Epithelial cell of prostate (primary cell): ENCODE results near the gene SYN1.
"Not testable (repeated sequence)": the region's sequence is repeated elsewhere in the genome, so short reads cannot be mapped to it uniquely, and the experiment has no call there.

Experiments
- DNase-seq: peaks from one replicate; pipeline ENCODE4 v3.0.0-alpha.2; 2011; ENCODE audit warnings: low read depth, low spot score
- H3K27ac ChIP-seq: fragments of 450-650 bp; 2 replicates; pipeline ENCODE4 v1.5.1; 2017; ENCODE audit warnings: mild to moderate bottlenecking

The SYN1 gene

DNA sequence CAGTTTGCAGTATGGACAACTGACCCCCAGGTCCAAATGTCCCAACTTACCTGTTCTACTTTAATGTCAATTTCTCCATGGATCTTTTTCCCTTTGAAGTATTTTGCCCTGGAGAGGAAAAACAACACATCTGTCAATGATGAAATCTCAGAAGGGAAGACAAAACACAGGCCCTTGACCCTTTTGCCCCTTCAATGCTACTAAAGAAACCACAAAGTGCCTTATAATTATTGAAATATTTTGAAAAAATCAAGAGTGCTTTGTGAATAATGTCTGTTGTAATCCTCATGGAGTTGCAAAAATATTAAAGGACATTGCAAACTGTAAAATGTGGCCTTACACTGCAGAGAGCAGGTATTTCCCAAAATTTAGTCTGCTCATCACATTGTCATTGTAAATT, 12.6 kb downstream of the SYN1 start:
- no peak overlapping the region for H3K27ac ChIP-seq
- no peak for DNase-seq

DNA sequence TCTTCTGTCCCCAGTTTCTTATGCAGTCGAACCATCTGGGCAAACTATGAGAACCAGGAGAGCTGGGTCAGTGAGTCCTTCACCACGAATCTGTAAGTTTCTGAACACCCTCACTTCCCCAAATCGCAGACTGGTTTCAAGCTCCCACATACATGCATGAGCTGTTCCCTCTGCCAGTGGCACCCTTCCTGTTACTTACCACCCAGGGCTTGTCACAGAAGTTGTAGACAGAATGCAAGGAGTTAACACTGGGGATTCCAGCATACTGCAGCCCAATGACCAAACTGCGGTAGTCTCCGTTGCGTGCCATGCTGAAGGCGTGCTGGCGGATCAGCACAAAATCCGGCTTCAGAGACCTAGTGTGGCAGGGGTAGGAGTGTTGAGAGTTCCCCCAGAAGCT, 14.6 kb downstream of the SYN1 start:
- no peak overlapping the region for H3K27ac ChIP-seq
- no peak for DNase-seq

DNA sequence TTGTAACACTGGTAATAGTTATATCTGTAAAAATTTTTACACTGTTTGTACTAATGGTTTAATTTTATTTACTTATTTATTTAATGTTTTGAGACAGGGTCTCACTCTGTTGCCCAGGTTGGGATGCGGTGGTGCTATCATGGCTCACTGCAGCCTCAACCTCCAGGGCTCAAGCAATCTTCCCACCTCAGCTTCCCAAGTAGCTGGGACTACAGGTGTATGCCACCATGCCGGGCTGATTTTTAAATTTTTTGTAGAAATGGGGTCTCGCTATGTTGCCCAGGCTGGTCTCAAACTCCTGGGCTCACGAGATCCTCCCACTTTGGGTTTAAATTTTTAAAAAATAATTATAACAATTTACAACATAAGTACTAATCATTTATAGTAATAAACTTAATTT, 16.5 kb downstream of the SYN1 start:
- DNase-seq, H3K27ac ChIP-seq: not testable (repeated sequence)

DNA sequence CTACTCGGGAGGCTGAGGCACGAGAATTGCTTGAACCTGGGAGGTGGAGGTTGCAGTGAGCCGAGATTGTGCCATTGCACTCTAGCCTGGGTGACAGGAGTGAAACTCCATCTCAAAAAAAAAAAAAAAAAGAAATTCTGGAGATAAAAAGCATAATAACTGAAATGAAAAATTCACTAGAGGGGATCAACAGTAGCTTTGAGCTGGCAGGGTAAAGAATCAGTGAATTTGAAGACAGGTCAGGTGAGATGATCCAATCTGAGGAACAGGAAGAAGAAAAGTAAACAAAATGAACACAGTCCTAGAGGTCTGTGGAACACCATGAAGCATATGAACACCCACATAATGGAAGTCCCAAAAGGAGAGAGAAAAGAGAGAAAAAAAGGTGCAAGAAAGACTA, 22.4 kb downstream of the SYN1 start:
- DNase-seq, result no peak

DNA sequence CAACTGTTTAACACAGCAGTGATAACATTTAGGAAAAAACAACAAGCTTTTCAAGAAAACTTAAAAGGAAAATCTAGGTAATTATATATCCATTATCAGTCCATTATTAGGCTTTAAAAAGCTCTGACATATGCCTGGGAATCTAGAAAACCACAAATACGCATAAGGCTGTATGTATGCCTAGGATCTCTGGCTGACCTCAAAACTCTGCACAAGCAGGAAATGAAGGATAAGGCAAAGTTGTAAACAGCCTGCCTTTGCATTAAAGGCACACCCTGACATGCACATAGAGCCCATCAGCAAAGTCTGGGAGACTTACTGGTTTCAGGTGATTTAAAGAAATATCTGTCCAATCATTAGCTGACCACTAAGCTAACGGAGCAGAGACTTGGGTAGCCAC, 23.4 kb downstream of the SYN1 start:
- no peak for DNase-seq
- H3K27ac ChIP-seq, result no peak overlapping the region

More for the DNA sequence above, 22.4 kb downstream of the SYN1 start:
- no peak overlapping the region for H3K27ac ChIP-seq

DNA sequence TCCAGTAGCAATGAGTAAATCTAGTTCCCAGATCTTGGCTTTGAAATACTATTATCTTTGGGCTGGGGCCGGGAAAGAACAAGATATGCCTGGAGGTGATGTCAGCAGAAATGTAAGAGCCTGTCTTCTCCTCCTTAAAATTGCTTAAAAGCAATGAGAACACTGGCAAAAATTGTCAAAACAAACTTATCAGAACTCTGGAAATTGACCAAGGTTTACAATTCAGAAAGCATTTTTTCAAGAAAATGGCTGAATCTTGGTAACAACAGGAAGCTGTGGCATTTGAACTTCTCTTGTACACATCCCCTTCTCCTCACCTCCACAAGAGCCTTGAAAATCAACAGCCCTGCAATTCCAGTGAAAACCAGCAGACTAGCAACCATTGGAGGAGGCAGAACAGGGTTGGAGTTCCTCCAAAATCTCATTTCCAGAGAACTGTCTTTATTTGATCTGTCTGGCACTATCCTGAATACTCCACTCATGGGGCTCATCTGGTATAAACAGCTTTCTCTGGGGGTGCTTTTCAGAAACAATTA, 23.9 kb downstream of the SYN1 start:
- DNase-seq, result no peak
- no peak overlapping the region for H3K27ac ChIP-seq

DNA sequence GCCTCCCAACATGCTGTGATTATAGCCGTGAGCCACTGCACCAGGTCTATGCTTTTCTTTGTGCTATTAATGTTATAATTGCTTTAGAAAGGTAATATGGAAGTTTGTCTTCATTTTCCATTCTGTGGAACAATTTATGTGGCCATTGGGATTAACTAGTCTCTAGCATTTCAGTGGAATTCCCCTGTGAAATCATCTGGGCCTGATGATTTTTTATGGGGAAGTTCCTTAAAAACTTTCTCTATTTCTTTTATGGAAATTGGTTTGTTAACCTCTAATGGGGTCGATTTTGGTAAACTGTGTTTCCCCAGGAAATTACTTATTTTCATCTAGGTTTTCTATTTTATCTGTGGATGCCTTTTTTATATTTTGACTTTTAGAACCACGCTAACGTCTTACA, 26.1 kb downstream of the SYN1 start:
- no peak for DNase-seq
- H3K27ac ChIP-seq, result no peak overlapping the region

DNA sequence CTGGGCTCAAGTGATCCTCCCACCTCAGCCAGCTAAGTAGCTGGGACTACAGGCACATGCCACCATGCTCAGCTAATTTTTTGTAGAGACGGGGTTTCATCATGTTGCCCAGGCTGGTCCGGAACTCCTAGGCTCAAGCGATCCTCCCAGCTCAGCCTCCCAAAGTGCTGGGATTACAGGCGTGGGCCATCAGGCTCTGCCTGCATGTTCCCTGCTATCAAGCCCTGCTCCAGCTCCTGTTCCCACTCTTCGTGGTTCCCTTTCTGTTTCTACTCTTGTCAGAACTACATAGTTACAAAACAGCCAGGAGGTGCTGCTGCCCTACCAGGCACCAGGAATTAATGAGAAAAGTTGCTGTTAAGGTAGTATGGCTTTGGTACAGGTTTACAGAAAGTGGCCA, 28.7 kb downstream of the SYN1 start:
- DNase-seq, result no peak
- no peak overlapping the region for H3K27ac ChIP-seq

DNA sequence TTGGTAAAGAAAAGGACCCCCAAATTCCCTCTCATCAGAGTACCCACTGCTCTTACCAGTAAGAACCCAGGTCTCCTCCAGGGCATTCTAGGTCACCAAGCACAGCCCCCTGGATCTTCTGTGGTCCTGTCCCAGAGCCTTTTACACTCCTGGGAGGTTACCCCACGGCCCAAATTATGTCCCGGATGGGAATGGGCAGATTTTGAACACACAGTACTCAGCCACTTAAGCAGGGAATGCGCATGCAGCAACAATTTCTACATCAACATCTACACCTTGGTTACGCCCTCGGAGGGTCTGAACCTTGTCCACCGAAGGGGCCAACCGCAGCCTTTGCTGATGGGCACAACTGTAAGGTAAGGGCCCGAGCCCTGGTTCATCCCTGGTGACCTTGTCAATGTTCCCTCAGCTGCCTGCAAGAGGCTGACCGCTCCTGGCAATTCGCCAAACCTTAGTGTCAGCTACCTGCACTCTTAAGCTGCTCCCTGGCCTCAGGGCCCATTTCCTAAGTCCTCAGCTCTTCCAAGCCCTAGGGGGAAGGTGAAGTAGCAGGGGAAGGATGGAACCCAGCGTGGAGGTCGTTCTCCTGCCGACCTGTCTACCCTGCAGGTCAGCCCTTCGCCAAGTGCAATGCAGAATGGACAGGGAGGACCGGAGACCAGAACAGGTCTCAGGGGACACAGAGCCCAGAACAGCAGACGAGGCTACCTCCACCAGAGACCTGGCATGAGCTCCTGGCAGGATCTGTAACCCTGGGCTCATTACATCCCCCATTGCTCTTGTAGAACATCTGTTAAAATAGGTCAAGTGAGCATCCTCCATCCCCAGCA, 31.5 kb downstream of the SYN1 start:
- H3K27ac ChIP-seq, result no peak overlapping the region
- no peak for DNase-seq

DNA sequence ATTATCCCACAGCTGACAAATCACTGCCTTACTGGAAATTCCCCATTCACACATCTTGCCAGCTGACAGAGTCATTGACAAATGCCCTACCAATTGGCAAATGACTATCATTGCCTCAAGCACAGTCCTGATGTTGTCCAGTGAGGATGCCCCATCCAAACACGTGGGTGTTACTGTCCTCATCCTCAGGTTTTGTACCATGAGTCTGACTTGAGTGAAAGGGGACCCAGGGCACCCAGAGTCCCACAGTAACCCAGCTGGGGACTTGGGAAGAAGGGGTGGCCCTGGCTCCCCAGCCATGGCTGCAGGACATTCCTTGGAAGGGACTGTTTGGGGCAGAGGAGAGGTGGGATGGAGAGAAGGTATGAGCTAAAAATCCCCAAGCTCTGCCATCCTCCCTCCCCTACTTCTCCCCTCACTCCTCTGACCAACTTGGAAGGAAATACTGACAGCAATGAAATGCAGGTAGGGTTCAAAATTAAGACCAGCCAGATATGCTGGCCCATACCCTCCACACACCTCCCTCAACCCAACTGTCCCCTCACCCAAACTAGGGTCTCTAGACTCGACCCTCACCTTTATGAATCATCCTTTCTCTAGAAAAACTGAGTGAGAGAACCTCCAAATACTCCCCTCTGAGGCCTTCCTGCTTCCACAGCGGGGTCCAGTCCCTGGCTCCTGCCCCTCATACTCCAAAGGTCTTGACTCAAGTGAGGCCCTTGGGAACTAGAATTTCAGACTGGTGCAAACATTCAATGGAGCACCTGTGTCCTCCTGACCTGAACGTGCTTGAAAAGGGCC, 32.4 kb downstream of the SYN1 start:
- no peak overlapping the region for H3K27ac ChIP-seq
- no peak for DNase-seq

DNA sequence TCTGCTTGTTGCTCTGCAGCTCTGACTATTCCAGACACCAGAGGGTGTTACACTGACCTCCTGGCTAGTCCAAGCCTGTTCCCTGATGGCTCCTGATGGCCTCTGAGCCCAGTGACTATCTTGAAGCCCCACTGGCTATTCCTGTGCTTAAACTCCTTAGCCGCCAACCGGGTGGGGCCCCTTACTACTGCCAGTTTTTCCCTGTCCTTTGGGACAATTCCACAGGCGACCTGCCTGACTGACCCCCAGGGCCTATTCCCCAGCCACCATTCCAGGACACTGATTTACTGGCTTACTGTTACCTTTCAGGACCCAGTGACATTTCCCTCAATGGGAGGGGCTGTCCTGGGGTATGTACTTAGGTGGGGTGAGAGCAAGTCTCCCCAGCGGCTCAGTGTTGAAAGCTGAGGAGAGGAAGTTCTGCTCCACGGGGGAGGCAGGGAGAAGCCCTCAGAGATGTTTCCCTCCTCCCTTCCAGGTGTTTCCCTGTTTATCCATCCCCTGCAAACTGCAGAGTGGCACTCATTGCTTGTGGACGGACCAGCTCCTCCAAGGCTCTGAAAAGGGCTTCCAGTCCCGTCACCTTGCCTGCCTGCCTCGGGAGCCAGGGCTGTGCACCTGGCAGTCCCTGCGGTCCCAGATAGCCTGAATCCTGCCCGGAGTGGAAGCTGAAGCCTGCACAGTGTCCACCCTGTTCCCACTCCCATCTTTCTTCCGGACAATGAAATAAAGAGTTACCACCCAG, 33.4 kb downstream of the SYN1 start:
- no peak overlapping the region for H3K27ac ChIP-seq
- DNase-seq, result no peak

DNA sequence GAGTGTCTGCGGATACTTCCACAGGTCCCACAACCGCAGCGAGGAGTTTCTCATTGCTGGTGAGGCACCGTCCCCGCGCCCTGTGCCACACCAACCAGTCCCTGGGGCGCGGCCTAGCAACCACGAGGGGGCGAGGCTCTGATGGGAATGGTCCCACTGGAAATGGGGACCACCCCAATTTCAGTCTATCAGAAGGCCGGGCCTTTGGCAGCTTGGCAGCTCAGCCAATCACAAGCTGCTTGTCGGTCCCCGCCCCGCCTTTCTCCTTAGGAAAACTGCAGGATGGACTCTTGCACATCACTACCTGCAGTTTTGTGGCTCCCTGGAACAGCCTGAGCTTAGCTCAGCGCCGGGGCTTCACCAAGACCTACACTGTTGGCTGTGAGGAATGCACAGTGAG, 34.4 kb downstream of the SYN1 start:
- H3K27ac ChIP-seq, result no peak overlapping the region
- no peak for DNase-seq

DNA sequence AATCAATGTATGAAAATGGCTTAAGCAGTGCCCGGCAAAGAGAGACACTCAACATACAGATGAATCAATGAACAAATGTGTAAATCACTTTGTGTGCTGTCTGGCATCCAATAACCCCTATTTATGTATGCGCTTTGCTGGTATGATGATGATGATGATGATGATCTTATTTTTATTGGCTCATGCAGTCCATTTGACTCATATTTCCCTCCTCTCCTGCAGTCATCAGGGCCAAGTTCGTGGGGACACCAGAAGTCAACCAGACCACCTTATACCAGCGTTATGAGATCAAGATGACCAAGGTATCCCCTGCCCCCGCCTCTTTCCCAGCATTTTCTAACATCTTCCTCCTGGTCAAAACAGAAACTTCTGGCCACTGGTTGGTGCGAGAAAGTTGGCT, 34.9 kb downstream of the SYN1 start:
- H3K27ac ChIP-seq, result no peak overlapping the region
- DNase-seq, result no peak

DNA sequence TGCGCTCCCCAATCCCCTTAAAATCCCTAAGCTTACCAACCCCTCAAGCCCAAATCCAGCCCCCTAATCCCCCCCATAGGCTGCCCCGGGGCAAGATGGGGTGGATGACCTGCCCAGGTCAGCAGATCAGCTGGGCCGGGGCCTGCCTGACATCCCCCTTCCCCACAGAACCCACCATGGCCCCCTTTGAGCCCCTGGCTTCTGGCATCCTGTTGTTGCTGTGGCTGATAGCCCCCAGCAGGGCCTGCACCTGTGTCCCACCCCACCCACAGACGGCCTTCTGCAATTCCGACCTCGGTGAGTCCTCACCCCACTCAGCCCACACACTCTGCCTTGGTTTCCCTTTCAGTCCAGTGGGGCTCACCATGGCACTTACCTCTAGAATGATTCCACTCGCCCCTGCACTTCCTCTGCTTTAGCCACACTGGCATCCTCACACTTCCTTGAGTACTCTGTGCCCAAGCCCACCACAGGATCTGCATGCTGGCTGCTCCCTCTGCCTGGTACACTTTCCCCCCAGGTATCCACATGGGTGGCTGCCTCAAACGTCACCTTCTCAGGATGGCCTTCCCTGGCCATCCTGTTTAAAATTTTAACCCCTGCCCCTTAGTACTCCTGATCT, 36.3 kb downstream of the SYN1 start:
- peak overlapping the region; percentile 36 for H3K27ac ChIP-seq
- DNase-seq, result no peak

DNA sequence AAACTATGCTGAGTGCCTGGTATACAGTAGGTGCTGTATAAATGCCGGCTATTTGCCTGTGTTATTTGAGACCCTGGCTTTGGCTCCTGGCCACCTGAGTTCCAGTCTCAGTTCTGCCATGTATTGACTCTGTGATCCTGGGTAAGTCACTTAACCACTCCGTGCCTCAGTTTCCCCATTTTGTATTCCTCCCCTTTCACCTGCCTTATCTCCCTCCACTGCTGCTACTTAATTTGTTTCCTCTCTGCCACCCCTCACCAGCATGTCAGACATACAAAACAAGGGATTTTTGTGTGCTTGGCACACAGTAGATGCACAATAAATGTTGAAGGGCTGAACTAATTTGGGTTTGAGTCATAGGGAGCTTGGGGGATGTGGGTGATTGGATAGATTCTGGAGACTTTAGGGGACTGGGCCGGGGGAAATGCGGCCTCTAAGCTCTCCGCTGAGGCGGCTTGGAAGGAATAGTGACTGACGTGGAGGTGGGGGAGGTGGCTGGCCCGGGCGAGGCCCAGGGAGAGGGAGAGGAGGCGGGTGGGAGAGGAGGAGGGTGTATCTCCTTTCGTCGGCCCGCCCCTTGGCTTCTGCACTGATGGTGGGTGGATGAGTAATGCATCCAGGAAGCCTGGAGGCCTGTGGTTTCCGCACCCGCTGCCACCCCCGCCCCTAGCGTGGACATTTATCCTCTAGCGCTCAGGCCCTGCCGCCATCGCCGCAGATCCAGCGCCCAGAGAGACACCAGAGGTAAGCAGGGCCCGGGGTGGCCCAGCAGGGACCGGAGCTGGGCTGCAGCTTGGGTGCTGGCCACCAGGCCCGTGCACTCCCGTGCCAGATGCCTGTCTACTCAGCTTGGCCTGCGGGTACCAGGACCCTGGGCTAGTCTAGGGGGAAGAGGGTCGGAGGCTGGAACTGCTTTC, 37.7 kb downstream of the SYN1 start, which contains the start of gene TIMP1:
TSS of gene TIMP1 (plus strand) at position 706 of the 917 bp plus-strand sequence. CDS start 980 bp downstream, outside the sequence.
- peak within 1 kb of the TSS; percentile 36 for H3K27ac ChIP-seq
- peak; percentile 57 for DNase-seq

DNA sequence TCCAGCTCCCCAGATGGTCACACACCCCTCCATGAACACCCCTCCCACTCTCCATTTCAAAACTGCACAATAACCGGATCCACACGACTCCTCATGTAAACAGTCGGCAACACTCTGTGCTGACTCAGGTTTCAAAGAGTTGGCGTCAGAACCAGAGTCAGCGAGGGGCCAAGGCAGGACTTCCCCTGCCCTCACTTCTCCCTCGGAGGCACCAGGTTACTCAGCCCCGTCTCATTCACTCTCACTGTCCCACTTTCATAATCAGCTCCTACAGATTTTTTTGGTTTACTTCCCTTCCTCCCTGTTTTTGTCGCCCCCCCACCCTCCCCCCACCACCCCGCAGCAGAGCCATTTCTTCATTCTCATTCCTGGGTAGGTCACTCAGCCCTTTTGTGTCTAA, 40.1 kb downstream of the SYN1 start:
- no peak for DNase-seq
- H3K27ac ChIP-seq, result peak overlapping the region; percentile 62

DNA sequence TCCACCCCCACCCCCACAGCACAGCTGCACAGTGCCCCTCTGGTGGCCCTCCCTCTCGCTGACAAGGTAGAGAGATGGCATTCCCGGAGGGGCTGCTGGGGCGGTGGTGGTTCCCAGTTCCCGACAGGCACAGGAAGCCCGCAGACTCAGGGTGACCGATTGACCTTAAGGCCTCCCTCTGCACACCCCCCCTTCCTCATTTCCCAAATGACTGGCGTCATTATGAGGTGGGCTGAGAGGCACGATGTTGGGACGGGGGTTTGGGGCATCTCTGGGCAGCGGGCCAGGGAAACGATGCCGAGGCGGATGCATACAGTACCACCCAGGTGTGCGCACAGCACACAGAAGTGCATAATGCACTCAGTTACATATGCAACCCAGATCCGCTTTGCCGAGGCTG, 41.0 kb downstream of the SYN1 start:
- peak overlapping the region; percentile 62 for H3K27ac ChIP-seq
- no peak for DNase-seq

DNA sequence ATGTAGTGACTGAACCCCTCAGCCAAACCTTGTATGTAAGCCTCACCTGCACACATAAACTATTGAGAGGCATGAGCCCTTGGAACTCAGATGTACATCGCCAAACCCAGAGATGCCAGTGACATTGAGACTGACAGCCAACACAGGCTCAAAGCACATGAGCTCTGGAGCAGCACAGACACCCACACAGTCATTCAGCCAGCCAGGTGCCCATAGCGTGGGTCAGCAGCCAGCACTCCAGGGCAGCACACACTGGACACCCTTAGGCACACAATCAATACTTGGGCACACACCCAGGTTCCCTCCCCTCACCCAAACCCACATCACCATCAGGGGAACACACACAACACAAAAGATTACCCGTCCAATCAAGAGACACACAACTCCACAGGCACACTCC, 41.8 kb downstream of the SYN1 start:
- H3K27ac ChIP-seq, result no peak overlapping the region
- no peak for DNase-seq

DNA sequence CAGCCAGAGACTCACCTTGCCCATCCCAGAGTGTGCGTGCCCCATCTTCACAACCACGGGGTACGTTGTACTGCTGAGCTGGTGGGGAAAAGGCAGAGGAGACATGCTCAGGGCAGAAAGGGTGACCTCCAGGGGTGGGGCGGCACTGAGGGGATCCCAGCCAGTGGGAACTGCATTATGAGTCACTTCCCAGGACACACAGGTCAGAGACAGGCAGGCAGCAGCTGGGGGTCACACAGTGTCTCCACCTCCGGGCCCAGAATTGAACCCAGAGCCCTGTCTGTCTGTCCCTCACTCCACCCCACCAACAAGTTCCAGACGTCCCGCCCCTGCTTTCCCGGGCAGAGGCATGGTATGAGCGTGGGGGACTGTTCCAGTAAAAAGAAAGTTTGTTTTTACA, 42.2 kb downstream of the SYN1 start:
- no peak for DNase-seq
- H3K27ac ChIP-seq, result no peak overlapping the region
